ENCODE data around the gene MMP24. TPM values are rescaled to one million over a fixed set of nuclear protein-coding genes. Genes with fewer than 3 reads are reported as not detected.

MMP24 gene
- total and polyA plus RNA-seq, 4 donors: 15.3 to 51.0 (median 35.4) TPM

GRCh38 chr20:35284267-35284991 lies 57.9 kb downstream of the MMP24 start, which contains the start of gene EIF6:
Gene EIF6, minus strand, starts transcription at chr20:35284772. Its CDS starts 285 bp downstream, at chr20:35284487.
- peak; percentile 71 to 96 (median 80) for DNase-seq (ENCODE audit: low read depth in 4 of 6, low spot score in 6 of 6)
- H3K4me3 ChIP-seq (ENCODE audit: low read depth, low read length): peak within 1 kb of the TSS; percentile 81
- no peaks in the 10 kb centered on the region for H3K9me3 ChIP-seq (ENCODE audit: control insufficient read depth, insufficient read depth, low read length)
- no peaks in the 10 kb centered on the region for H3K27me3 ChIP-seq (ENCODE audit: control insufficient read depth, insufficient read depth, low read length)
- peaks cover 16% of the 10 kb centered on the region for H3K4me1 ChIP-seq (ENCODE audit: control insufficient read depth, insufficient read depth, low read length)
- peaks cover 35% of the 10 kb centered on the region for H3K36me3 ChIP-seq (ENCODE audit: control insufficient read depth, insufficient read depth, low read length)
- WGBS (ENCODE audit: insufficient coverage): under 1% methylated on average over 54 of the region's 61 CpGs
- peak within 1 kb of the TSS; percentile 79 for H3K27ac ChIP-seq (ENCODE audit: low read depth, low read length)

GRCh38 chr20:35284992-35285805 lies 58.7 kb downstream of the MMP24 start:
- Histone ChIP-seq H3K9me3 (ENCODE audit: control insufficient read depth, insufficient read depth, low read length) (no peaks in the 10 kb centered on the region), H3K4me1 (ENCODE audit: control insufficient read depth, insufficient read depth, low read length) (peaks cover 16% of the 10 kb centered on the region), H3K36me3 (ENCODE audit: control insufficient read depth, insufficient read depth, low read length) (peaks cover 27% of the 10 kb centered on the region), H3K4me3 (ENCODE audit: low read depth, low read length) (peak overlapping the region; percentile 81), H3K27me3 (ENCODE audit: control insufficient read depth, insufficient read depth, low read length) (no peaks in the 10 kb centered on the region), H3K27ac (ENCODE audit: low read depth, low read length) (peak overlapping the region; percentile 79)
- DNase-seq (ENCODE audit: low read depth in 4 of 6, low spot score in 6 of 6): no peak
- WGBS (ENCODE audit: insufficient coverage): 25% methylated on average over 17 of the region's 19 CpGs

- H3K4me3 ChIP-seq (ENCODE audit: low read depth, low read length): no peak overlapping the region
- no peak overlapping the region for H3K27ac ChIP-seq (ENCODE audit: low read depth, low read length)
- no peak for DNase-seq (ENCODE audit: low read depth in 4 of 6, low spot score in 6 of 6)
- H3K36me3 ChIP-seq (ENCODE audit: control insufficient read depth, insufficient read depth, low read length): peaks cover 21% of the 10 kb centered on the region
- 100% methylated on average over 1 of the region's 5 CpGs for WGBS (ENCODE audit: insufficient coverage)
- no peaks in the 10 kb centered on the region for H3K9me3 ChIP-seq (ENCODE audit: control insufficient read depth, insufficient read depth, low read length)
- no peaks in the 10 kb centered on the region for H3K27me3 ChIP-seq (ENCODE audit: control insufficient read depth, insufficient read depth, low read length)
- peaks cover 16% of the 10 kb centered on the region for H3K4me1 ChIP-seq (ENCODE audit: control insufficient read depth, insufficient read depth, low read length)
Measured at GRCh38 chr20:35285806-35286076, 59.3 kb downstream of the MMP24 start.

GRCh38 chr20:35286077-35286898 lies 59.8 kb downstream of the MMP24 start:
- Histone ChIP-seq H3K9me3 (ENCODE audit: control insufficient read depth, insufficient read depth, low read length) (no peaks in the 10 kb centered on the region), H3K4me1 (ENCODE audit: control insufficient read depth, insufficient read depth, low read length) (peaks cover 16% of the 10 kb centered on the region), H3K27me3 (ENCODE audit: control insufficient read depth, insufficient read depth, low read length) (no peaks in the 10 kb centered on the region), H3K4me3 (ENCODE audit: low read depth, low read length) (no peak overlapping the region), H3K36me3 (ENCODE audit: control insufficient read depth, insufficient read depth, low read length) (peaks cover 17% of the 10 kb centered on the region), H3K27ac (ENCODE audit: low read depth, low read length) (no peak overlapping the region)
- no peak for DNase-seq (ENCODE audit: low read depth in 4 of 6, low spot score in 6 of 6)
- 96% methylated on average over 12 of the region's 12 CpGs for WGBS (ENCODE audit: insufficient coverage)

- no peak for DNase-seq (ENCODE audit: low read depth in 4 of 6, low spot score in 6 of 6)
- WGBS (ENCODE audit: insufficient coverage): 87% methylated on average over 15 of the region's 17 CpGs
- no peaks in the 10 kb centered on the region for H3K9me3 ChIP-seq (ENCODE audit: control insufficient read depth, insufficient read depth, low read length)
- H3K36me3 ChIP-seq (ENCODE audit: control insufficient read depth, insufficient read depth, low read length): peaks cover 12% of the 10 kb centered on the region
- peaks cover 16% of the 10 kb centered on the region for H3K4me1 ChIP-seq (ENCODE audit: control insufficient read depth, insufficient read depth, low read length)
- no peak overlapping the region for H3K4me3 ChIP-seq (ENCODE audit: low read depth, low read length)
- no peak overlapping the region for H3K27ac ChIP-seq (ENCODE audit: low read depth, low read length)
- no peaks in the 10 kb centered on the region for H3K27me3 ChIP-seq (ENCODE audit: control insufficient read depth, insufficient read depth, low read length)
Measured at GRCh38 chr20:35286899-35287508, 60.5 kb downstream of the MMP24 start.

GRCh38 chr20:35287509-35288324 lies 61.2 kb downstream of the MMP24 start:
- peaks cover 6% of the 10 kb centered on the region for H3K36me3 ChIP-seq (ENCODE audit: control insufficient read depth, insufficient read depth, low read length)
- 87% methylated on average over 18 of the region's 28 CpGs for WGBS (ENCODE audit: insufficient coverage)

GRCh38 chr20:35288325-35289060 lies 62.0 kb downstream of the MMP24 start:
- no peak for DNase-seq (ENCODE audit: low read depth in 4 of 6, low spot score in 6 of 6)
- Histone ChIP-seq H3K27ac (ENCODE audit: low read depth, low read length) (no peak overlapping the region), H3K4me1 (ENCODE audit: control insufficient read depth, insufficient read depth, low read length) (peaks cover 14% of the 10 kb centered on the region), H3K4me3 (ENCODE audit: low read depth, low read length) (no peak overlapping the region), H3K27me3 (ENCODE audit: control insufficient read depth, insufficient read depth, low read length) (no peaks in the 10 kb centered on the region), H3K9me3 (ENCODE audit: control insufficient read depth, insufficient read depth, low read length) (no peaks in the 10 kb centered on the region), H3K36me3 (ENCODE audit: control insufficient read depth, insufficient read depth, low read length) (peaks cover under 1% of the 10 kb centered on the region)
- WGBS (ENCODE audit: insufficient coverage): 82% methylated on average over 15 of the region's 19 CpGs

More at GRCh38 chr20:35287509-35288324, 61.2 kb downstream of the MMP24 start:
- no peak overlapping the region for H3K4me3 ChIP-seq (ENCODE audit: low read depth, low read length)
- peaks cover 16% of the 10 kb centered on the region for H3K4me1 ChIP-seq (ENCODE audit: control insufficient read depth, insufficient read depth, low read length)
- H3K9me3 ChIP-seq (ENCODE audit: control insufficient read depth, insufficient read depth, low read length): no peaks in the 10 kb centered on the region
- H3K27me3 ChIP-seq (ENCODE audit: control insufficient read depth, insufficient read depth, low read length): no peaks in the 10 kb centered on the region
- no peak for DNase-seq (ENCODE audit: low read depth in 4 of 6, low spot score in 6 of 6)
- no peak overlapping the region for H3K27ac ChIP-seq (ENCODE audit: low read depth, low read length)

- peaks cover 2% of the 10 kb centered on the region for H3K4me1 ChIP-seq (ENCODE audit: control insufficient read depth, insufficient read depth, low read length)
- DNase-seq (ENCODE audit: low read depth in 4 of 6, low spot score in 6 of 6): no peak
- no peaks in the 10 kb centered on the region for H3K27me3 ChIP-seq (ENCODE audit: control insufficient read depth, insufficient read depth, low read length)
- H3K36me3 ChIP-seq (ENCODE audit: control insufficient read depth, insufficient read depth, low read length): no peaks in the 10 kb centered on the region
- 69% methylated on average over 7 of the region's 7 CpGs for WGBS (ENCODE audit: insufficient coverage)
- no peak overlapping the region for H3K4me3 ChIP-seq (ENCODE audit: low read depth, low read length)
- H3K9me3 ChIP-seq (ENCODE audit: control insufficient read depth, insufficient read depth, low read length): no peaks in the 10 kb centered on the region
- no peak overlapping the region for H3K27ac ChIP-seq (ENCODE audit: low read depth, low read length)
Measured at GRCh38 chr20:35290186-35290886, 63.8 kb downstream of the MMP24 start.
